SKM-1 (cell line): ENCODE measurements around the gene PANK4.
"Not testable (repeated sequence)": the region's sequence is repeated elsewhere in the genome, so short reads cannot be mapped to it uniquely, and the experiment has no call there.

ENCODE experiments used
- DNase-seq: peaks from one replicate; lab custom pipeline; 2025; ENCODE audit not compliant: unreplicated experiment; lab: John Stamatoyannopoulos, UW

The PANK4 gene

GRCh38 chr1:2466958-2467554 is 59.3 kb downstream of the PANK4 start:
- DNase-seq, result no peak

GRCh38 chr1:2466270-2466665 is 60.1 kb downstream of the PANK4 start:
- DNase-seq, result no peak

GRCh38 chr1:2465371-2466269 is 60.8 kb downstream of the PANK4 start:
- no peak for DNase-seq

- DNase-seq, result no peak
Measured at GRCh38 chr1:2463396-2463795, 63.0 kb downstream of the PANK4 start.

GRCh38 chr1:2462819-2463218 is 63.6 kb downstream of the PANK4 start:
- DNase-seq, result no peak

GRCh38 chr1:2460996-2461751 is 65.2 kb downstream of the PANK4 start:
- no peak for DNase-seq

- DNase-seq, result no peak
Measured at GRCh38 chr1:2460203-2460602, 66.2 kb downstream of the PANK4 start.

GRCh38 chr1:2459757-2460156 is 66.6 kb downstream of the PANK4 start:
- DNase-seq, result no peak

GRCh38 chr1:2459102-2459753 is 67.2 kb downstream of the PANK4 start:
- DNase-seq, result not testable (repeated sequence)

GRCh38 chr1:2458687-2459086 is 67.7 kb downstream of the PANK4 start:
- DNase-seq, result no peak
